ENCODE measurements around the gene ZNF341. TPM values are rescaled to one million over a fixed set of nuclear protein-coding genes. Genes with fewer than 3 reads are reported as not detected.

Gene ZNF341
- total RNA-seq, 1 experiment from 2014 or later, result 7.7 TPM

GRCh38 chr20:33808388-33808787, 76.6 kb downstream of the ZNF341 start:
- no peak for ATAC-seq
- no TSS peak for BruUV-seq (replicated peaks)
- peaks cover 4% of the 10 kb centered on the region for H3K4me1 ChIP-seq (ENCODE audit: control insufficient read depth, insufficient read depth, low read length)
- H3K27ac ChIP-seq (ENCODE audit: low read length), result no peak overlapping the region
- no peak for DNase-seq (ENCODE audit: low read depth, low spot score)
- no peaks in the 10 kb centered on the region for H3K27me3 ChIP-seq (ENCODE audit: control insufficient read depth, insufficient read depth, low read length)
- in situ Hi-C loops (cut with HindIII; ENCODE audit: low pct_unique_long_range_greater_than_20kb, low sequenced_read_pairs) (no loop called here), intact Hi-C loops (cut with micrococcal nuclease; ENCODE audit: unreplicated experiment) (no loop called here)
- H3K36me3 ChIP-seq (ENCODE audit: control insufficient read depth, insufficient read depth, low read length), result no peaks in the 10 kb centered on the region
- ChIA-PET POLR2A (interaction anchor here (0.6 to 0.7 kb wide), 2 partner anchors 292 to 333 kb away, joined by 7 to 12 read pairs; no protein-coding TSS in a partner anchor), CTCF (interaction anchor here (0.6 kb wide), 1 partner anchor 1954 kb away, joined by 3 read pairs; no protein-coding TSS in a partner anchor)
- no peaks in the 10 kb centered on the region for H3K9me3 ChIP-seq (ENCODE audit: control insufficient read depth, insufficient read depth, low read depth, low read length)
- TF ChIP-seq CTCF (IDR thresholded peaks at IDR 0.05) (no peak), REST (IDR thresholded peaks at IDR 0.05; ENCODE audit: insufficient read depth in 1 of 2, low read depth in 2 of 2, low read length in 1 of 2) (no peak), POLR2AphosphoS5 (IDR thresholded peaks at IDR 0.05; ENCODE audit: low read depth, low read length) (no peak), TCF7L2 (IDR thresholded peaks at IDR 0.05; ENCODE audit: low read depth, low read length) (no peak), SIN3A (IDR thresholded peaks at IDR 0.05; ENCODE audit: borderline replicate concordance, insufficient read depth, low read depth, low read length) (no peak)
- no peak overlapping the region for H3K4me3 ChIP-seq (ENCODE audit: low read depth in 2 of 2, low read length in 2 of 2)

GRCh38 chr20:33810259-33810658, 78.5 kb downstream of the ZNF341 start:
- H3K4me3 ChIP-seq (ENCODE audit: low read depth in 2 of 2, low read length in 2 of 2), result no peak overlapping the region
- in situ Hi-C loops (cut with HindIII; ENCODE audit: low pct_unique_long_range_greater_than_20kb, low sequenced_read_pairs) (no loop called here), intact Hi-C loops (cut with micrococcal nuclease; ENCODE audit: unreplicated experiment) (no loop called here)
- no peaks in the 10 kb centered on the region for H3K36me3 ChIP-seq (ENCODE audit: control insufficient read depth, insufficient read depth, low read length)
- no peak overlapping the region for H3K27ac ChIP-seq (ENCODE audit: low read length)
- no peak for TF ChIP-seq TCF7L2 (IDR thresholded peaks at IDR 0.05; ENCODE audit: low read depth, low read length)
- TF ChIP-seq POLR2AphosphoS5 (IDR thresholded peaks at IDR 0.05; ENCODE audit: low read depth, low read length), result no peak
- TF ChIP-seq SIN3A (IDR thresholded peaks at IDR 0.05; ENCODE audit: borderline replicate concordance, insufficient read depth, low read depth, low read length), result no peak
- no peak for TF ChIP-seq CTCF (IDR thresholded peaks at IDR 0.05)
- no peak for TF ChIP-seq REST (IDR thresholded peaks at IDR 0.05; ENCODE audit: insufficient read depth in 1 of 2, low read depth in 2 of 2, low read length in 1 of 2)
- BruUV-seq (replicated peaks), result no TSS peak
- ChIA-PET CTCF (interaction anchor here (0.6 kb wide), 1 partner anchor 18 kb away, joined by 6 read pairs; no protein-coding TSS in a partner anchor), POLR2A (interaction anchor here (0.6 to 0.9 kb wide), 2 partner anchors 74 to 282 kb away, joined by 3 to 7 read pairs; no protein-coding TSS in a partner anchor)
- H3K27me3 ChIP-seq (ENCODE audit: control insufficient read depth, insufficient read depth, low read length), result no peaks in the 10 kb centered on the region
- H3K4me1 ChIP-seq (ENCODE audit: control insufficient read depth, insufficient read depth, low read length), result peaks cover 4% of the 10 kb centered on the region
- ATAC-seq (no peak), DNase-seq (ENCODE audit: low read depth, low spot score) (no peak)
- H3K9me3 ChIP-seq (ENCODE audit: control insufficient read depth, insufficient read depth, low read depth, low read length), result no peaks in the 10 kb centered on the region
